Neural cell (in vitro differentiated cells): Measurements from ENCODE around the gene COL6A5. TPM values are rescaled to one million over a fixed set of nuclear protein-coding genes. Genes with fewer than 3 reads are reported as not detected.
A peak's percentile ranks its signal among the peaks of the same experiment; 100 is the strongest.

Experiments
- H2AFZ ChIP-seq: fragments of 200-600, 300-800 bp; sonication (generic), shearing (Covaris generic); 2 replicates; pipeline ENCODE4 v1.6.0; 2014; ENCODE audit warnings: low read depth, mild to moderate bottlenecking, antibody characterized with exemption, low read length, moderate library complexity
- H3F3A ChIP-seq: fragments of 200-600 bp; shearing (Covaris generic); 2 replicates; pipeline ENCODE4 v1.6.1; 2016; ENCODE audit warnings: mild to moderate bottlenecking, moderate library complexity, mixed read lengths, antibody characterized with exemption, low read length; ENCODE audit not compliant: insufficient read depth, poor library complexity, severe bottlenecking
- H3K27ac ChIP-seq: fragments of 200-600, 300-800 bp; sonication (generic), shearing (Covaris generic); 2 replicates; pipeline ENCODE4 v1.5.1; 2014; ENCODE audit warnings: mild to moderate bottlenecking, low read length, moderate library complexity
- H3K27me3 ChIP-seq: fragments of 300-800, 200-600 bp; sonication (generic), shearing (Covaris generic); 2 replicates; pipeline ENCODE4 v1.6.0; 2014; ENCODE audit warnings: mild to moderate bottlenecking, low read depth, low read length, moderate library complexity; ENCODE audit not compliant: insufficient read depth
- H3K36me3 ChIP-seq: fragments of 300-800, 200-600 bp; sonication (generic), shearing (Covaris generic); 2 replicates; pipeline ENCODE4 v1.5.1; 2014; ENCODE audit warnings: mild to moderate bottlenecking, antibody characterized with exemption, low read length, moderate library complexity; ENCODE audit not compliant: insufficient read depth
- H3K4me2 ChIP-seq: fragments of 300-800, 200-600 bp; sonication (generic), shearing (Covaris generic); 2 replicates; pipeline ENCODE4 v1.6.0; 2014; ENCODE audit warnings: mild to moderate bottlenecking, low read length
- H3K4me3 ChIP-seq: fragments of 300-800, 200-600 bp; sonication (generic), shearing (Covaris generic); 2 replicates; pipeline ENCODE4 v1.5.1; 2014; ENCODE audit warnings: mild to moderate bottlenecking, low read length, moderate library complexity
- H3K79me2 ChIP-seq: fragments of 200-600 bp; shearing (Covaris generic); replicated peaks from 2 replicates; pipeline ENCODE4 v1.6.0; 2014; ENCODE audit warnings: mild to moderate bottlenecking, low read length, moderate library complexity; ENCODE audit not compliant: insufficient read depth
- H3K9ac ChIP-seq: fragments of 300-800, 200-600 bp; sonication (generic), shearing (Covaris generic); 2 replicates; pipeline ENCODE4 v1.6.1; 2016; ENCODE audit warnings: mild to moderate bottlenecking, low read length, mixed read lengths
- H3K9me2 ChIP-seq: fragments of 200-600 bp; shearing (Covaris generic); 2 replicates; pipeline ENCODE4 v1.6.1; 2016; ENCODE audit warnings: mild to moderate bottlenecking, low read length, mixed read lengths; ENCODE audit not compliant: insufficient read depth
- H3K9me3 ChIP-seq: fragments of 200-600, 300-800 bp; sonication (generic), shearing (Covaris generic); 2 replicates; pipeline ENCODE4 v1.6.1; 2016; ENCODE audit warnings: mild to moderate bottlenecking, mixed run types, low read length, moderate library complexity, mixed read lengths
- H4K20me1 ChIP-seq: fragments of 200-600 bp; shearing (Covaris generic); 2 replicates; pipeline ENCODE4 v1.6.1; 2016; ENCODE audit warnings: mild to moderate bottlenecking, mixed run types; ENCODE audit not compliant: insufficient read depth
- EP300 ChIP-seq: fragments of 450-650 bp; conservative IDR thresholded peaks from 2 replicates; pipeline ENCODE4 v1.6.1; 2014; ENCODE audit warnings: antibody characterized with exemption, mild to moderate bottlenecking, moderate library complexity; ENCODE audit not compliant: poor library complexity, severe bottlenecking
- EZH2 ChIP-seq: fragments of 200-600, 300-800 bp; shearing (Covaris generic), sonication (generic); IDR thresholded peaks from 2 replicates; pipeline ENCODE4 v1.6.1; 2014; ENCODE audit warnings: antibody characterized with exemption, low read length, borderline replicate concordance, mild to moderate bottlenecking; ENCODE audit not compliant: insufficient read depth, poor library complexity, severe bottlenecking
- MXI1 ChIP-seq: fragments of 450-650 bp; conservative IDR thresholded peaks from 2 replicates; pipeline ENCODE4 v1.6.1; 2014; ENCODE audit warnings: antibody characterized with exemption, mild to moderate bottlenecking; ENCODE audit not compliant: poor library complexity, severe bottlenecking
- POLR2AphosphoS5 ChIP-seq: IDR thresholded peaks from 2 replicates; pipeline ENCODE4 v1.6.1; 2012
- RAD21 ChIP-seq: fragments of 450-650 bp; conservative IDR thresholded peaks from 2 replicates; pipeline ENCODE4 v1.6.1; 2014; ENCODE audit warnings: antibody characterized with exemption, mild to moderate bottlenecking, moderate library complexity
- SMC3 ChIP-seq: fragments of 450-650 bp; conservative IDR thresholded peaks from 2 replicates; pipeline ENCODE4 v1.6.1; 2014; ENCODE audit warnings: antibody characterized with exemption, mild to moderate bottlenecking, moderate library complexity; ENCODE audit not compliant: poor library complexity
- TAF1 ChIP-seq: IDR thresholded peaks from 2 replicates; pipeline ENCODE4 v1.6.1; 2012; ENCODE audit warnings: low read depth
- polyA plus RNA-seq: library from polyadenylated mRNA; depleted of rRNA; stranded (reverse); fragments of >200 nt; gene quantifications from 2 replicates; pipeline ENCODE4 v1.2.3, GENCODE V29; 2014
- TF ChIP-seq, protein P1 (sequence below): fragments of 450-650 bp; IDR thresholded peaks from 2 replicates; pipeline ENCODE4 v1.5.1; 2014; ENCODE audit warnings: antibody characterized with exemption, mild to moderate bottlenecking, moderate library complexity; ENCODE audit not compliant: poor library complexity, severe bottlenecking
- TF ChIP-seq, protein P2 (sequence below): IDR thresholded peaks from 2 replicates; pipeline ENCODE4 v1.6.1; 2012; ENCODE audit warnings: borderline replicate concordance

COL6A5 gene
- polyA plus RNA-seq, 1 donor from 2014 or later, result not detected

DNA sequence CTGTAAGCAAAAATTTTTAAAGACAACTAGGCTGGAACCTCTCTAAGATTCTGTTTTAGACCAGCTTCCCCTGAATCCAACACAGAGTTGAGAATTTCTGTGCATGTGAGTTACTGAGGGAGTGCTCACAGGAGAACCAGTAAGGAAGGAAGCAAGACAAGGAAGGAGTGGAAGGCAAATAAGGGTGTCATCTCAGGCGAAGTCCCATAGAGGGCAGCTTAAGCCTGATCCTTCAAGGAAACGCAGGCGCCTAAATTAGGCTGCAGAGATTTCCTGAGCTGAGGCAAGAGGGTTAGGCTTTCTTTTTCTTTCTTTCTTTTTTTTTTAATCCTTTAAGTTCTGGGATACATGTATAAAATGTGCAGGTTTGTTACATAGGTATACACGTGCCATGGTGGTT, 135.3 kb downstream of the COL6A5 start:
- Histone ChIP-seq H3K9me3 (no peaks in the 10 kb centered on the region), H3K27me3 (no peaks in the 10 kb centered on the region), H3K9ac (no peak overlapping the region), H3K9me2 (no peaks in the 10 kb centered on the region), H3F3A (no peaks in the 10 kb centered on the region), H3K4me3 (no peak overlapping the region), H3K27ac (no peak overlapping the region), H4K20me1 (no peaks in the 10 kb centered on the region), H2AFZ (no peak overlapping the region), H3K4me2 (no peak overlapping the region), H3K36me3 (no peaks in the 10 kb centered on the region), H3K79me2 (no peaks in the 10 kb centered on the region)
- TF ChIP-seq MXI1 (no peak), RAD21 (peak; percentile 21)
- TF ChIP-seq, protein P1, sequence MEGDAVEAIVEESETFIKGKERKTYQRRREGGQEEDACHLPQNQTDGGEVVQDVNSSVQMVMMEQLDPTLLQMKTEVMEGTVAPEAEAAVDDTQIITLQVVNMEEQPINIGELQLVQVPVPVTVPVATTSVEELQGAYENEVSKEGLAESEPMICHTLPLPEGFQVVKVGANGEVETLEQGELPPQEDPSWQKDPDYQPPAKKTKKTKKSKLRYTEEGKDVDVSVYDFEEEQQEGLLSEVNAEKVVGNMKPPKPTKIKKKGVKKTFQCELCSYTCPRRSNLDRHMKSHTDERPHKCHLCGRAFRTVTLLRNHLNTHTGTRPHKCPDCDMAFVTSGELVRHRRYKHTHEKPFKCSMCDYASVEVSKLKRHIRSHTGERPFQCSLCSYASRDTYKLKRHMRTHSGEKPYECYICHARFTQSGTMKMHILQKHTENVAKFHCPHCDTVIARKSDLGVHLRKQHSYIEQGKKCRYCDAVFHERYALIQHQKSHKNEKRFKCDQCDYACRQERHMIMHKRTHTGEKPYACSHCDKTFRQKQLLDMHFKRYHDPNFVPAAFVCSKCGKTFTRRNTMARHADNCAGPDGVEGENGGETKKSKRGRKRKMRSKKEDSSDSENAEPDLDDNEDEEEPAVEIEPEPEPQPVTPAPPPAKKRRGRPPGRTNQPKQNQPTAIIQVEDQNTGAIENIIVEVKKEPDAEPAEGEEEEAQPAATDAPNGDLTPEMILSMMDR, result peak; percentile 13
- TF ChIP-seq, protein P2, sequence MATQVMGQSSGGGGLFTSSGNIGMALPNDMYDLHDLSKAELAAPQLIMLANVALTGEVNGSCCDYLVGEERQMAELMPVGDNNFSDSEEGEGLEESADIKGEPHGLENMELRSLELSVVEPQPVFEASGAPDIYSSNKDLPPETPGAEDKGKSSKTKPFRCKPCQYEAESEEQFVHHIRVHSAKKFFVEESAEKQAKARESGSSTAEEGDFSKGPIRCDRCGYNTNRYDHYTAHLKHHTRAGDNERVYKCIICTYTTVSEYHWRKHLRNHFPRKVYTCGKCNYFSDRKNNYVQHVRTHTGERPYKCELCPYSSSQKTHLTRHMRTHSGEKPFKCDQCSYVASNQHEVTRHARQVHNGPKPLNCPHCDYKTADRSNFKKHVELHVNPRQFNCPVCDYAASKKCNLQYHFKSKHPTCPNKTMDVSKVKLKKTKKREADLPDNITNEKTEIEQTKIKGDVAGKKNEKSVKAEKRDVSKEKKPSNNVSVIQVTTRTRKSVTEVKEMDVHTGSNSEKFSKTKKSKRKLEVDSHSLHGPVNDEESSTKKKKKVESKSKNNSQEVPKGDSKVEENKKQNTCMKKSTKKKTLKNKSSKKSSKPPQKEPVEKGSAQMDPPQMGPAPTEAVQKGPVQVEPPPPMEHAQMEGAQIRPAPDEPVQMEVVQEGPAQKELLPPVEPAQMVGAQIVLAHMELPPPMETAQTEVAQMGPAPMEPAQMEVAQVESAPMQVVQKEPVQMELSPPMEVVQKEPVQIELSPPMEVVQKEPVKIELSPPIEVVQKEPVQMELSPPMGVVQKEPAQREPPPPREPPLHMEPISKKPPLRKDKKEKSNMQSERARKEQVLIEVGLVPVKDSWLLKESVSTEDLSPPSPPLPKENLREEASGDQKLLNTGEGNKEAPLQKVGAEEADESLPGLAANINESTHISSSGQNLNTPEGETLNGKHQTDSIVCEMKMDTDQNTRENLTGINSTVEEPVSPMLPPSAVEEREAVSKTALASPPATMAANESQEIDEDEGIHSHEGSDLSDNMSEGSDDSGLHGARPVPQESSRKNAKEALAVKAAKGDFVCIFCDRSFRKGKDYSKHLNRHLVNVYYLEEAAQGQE, result no peak

DNA sequence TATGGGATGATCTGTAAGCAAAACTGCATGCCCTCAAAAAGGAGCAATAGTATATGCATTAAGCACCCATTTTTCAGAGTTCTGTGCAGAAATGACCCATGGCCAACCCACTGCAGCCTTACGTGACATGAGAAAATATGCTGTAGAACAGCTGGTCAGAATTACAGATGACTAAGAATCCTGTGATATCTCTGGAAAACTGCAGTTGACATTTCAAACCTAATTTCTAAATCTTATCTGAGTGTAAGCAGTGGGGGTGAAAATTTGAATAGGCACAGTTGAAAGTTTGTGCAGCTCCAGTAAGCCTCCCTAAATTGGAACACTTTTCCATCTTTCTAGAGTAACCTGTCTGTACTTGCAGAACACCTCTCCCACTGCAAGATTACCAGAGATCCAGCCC, 142.8 kb downstream of the COL6A5 start:
- no peaks in the 10 kb centered on the region for H3K9me2 ChIP-seq
- no peak overlapping the region for H3K9ac ChIP-seq
- no peaks in the 10 kb centered on the region for H3K9me3 ChIP-seq
- no peak overlapping the region for H2AFZ ChIP-seq
- H3K79me2 ChIP-seq, result no peaks in the 10 kb centered on the region
- no peaks in the 10 kb centered on the region for H3F3A ChIP-seq
- TF ChIP-seq EP300, result no peak
- TF ChIP-seq TAF1, result no peak
- TF ChIP-seq RAD21, result no peak
- no peak for TF ChIP-seq POLR2AphosphoS5
- TF ChIP-seq, protein P1, result no peak
- TF ChIP-seq, protein P2, result no peak
- TF ChIP-seq MXI1, result no peak
- TF ChIP-seq EZH2, result no peak
- TF ChIP-seq SMC3, result no peak
- H3K4me3 ChIP-seq, result no peak overlapping the region
- no peaks in the 10 kb centered on the region for H3K36me3 ChIP-seq
- H3K27ac ChIP-seq, result no peak overlapping the region
- no peaks in the 10 kb centered on the region for H4K20me1 ChIP-seq
- no peaks in the 10 kb centered on the region for H3K27me3 ChIP-seq
- no peak overlapping the region for H3K4me2 ChIP-seq
